Daoy (cell line): ENCODE measurements around the gene RBM19. TPM values are rescaled to one million over a fixed set of nuclear protein-coding genes. Genes with fewer than 3 reads are reported as not detected.

Source experiments
- DNase-seq: peaks from one replicate; pipeline ENCODE4 v3.0.0-alpha.2; 2015; ENCODE audit warnings: low read depth
- total RNA-seq: library from RNA; depleted of rRNA; stranded (reverse); fragments of >200 nt; shearing (Covaris generic); gene quantifications from 2 replicates; pipeline ENCODE4 v1.2.3, GENCODE V29; 2014

The RBM19 gene
- total RNA-seq, 1 experiment from 2014 or later: 26.3 TPM

DNA sequence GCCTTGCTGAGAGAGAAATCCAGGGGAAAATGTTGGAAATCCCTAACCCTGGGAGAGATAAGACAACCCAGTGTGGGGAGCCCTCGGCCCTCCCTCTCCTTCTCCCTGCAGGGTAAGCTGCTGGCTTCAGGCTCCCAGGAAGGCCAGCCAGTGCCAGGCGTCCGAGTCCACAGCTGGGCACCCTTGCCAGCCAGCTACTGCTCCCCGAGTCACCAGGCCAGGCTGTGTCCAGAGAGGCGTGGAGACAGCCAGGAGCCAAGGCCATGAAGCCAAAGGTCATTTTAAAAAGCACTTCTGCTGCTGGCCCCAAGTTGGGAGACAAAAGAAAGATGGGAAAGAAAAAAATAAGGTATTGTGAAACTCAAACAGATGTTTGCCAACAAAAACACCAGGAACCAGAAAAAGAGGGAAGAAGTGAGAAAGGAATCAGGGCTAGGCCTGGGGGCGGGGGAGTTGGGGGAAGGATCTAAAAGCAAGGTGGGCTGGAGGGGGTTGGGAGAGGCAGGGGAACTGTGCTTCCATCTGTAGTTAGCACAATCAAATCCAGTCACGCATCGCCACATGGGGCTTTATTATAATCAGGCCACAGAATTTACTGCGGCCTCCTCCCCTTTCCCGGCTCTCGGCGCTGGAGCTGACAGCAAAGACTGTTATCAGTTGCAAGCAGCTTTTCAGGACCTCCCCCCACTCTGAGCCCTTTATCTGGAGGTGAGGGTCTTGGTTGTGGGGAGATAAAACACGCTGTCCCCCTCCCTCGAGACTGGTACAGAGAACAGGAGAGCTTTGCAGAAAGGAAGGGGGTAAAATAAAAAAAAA lies 33.5 kb downstream of the RBM19 start:
- no peak for DNase-seq

DNA sequence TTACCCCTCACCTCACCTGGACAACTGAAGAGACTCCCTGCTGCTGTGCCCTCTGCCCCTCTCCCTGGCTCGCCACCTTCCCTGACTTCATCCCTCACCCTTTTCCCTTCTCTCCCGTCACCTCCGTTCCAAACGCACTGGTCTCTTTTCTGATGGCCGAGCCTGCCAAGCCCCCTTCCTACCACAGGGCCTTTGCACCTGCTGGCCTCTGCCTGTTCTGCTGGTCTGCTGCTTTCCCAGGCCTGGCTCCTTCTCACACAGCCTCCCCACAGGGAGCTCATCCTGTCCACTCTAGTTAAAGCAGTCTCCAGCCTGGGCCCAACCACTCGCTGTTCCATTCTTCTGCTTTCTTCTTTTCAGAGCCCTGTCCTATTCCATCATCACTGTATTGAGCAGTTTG lies 34.6 kb downstream of the RBM19 start:
- no peak for DNase-seq

- DNase-seq: no peak
These were observed 35.9 kb downstream of the RBM19 start for GRCh38 chr12:113930249-113930648.

DNA sequence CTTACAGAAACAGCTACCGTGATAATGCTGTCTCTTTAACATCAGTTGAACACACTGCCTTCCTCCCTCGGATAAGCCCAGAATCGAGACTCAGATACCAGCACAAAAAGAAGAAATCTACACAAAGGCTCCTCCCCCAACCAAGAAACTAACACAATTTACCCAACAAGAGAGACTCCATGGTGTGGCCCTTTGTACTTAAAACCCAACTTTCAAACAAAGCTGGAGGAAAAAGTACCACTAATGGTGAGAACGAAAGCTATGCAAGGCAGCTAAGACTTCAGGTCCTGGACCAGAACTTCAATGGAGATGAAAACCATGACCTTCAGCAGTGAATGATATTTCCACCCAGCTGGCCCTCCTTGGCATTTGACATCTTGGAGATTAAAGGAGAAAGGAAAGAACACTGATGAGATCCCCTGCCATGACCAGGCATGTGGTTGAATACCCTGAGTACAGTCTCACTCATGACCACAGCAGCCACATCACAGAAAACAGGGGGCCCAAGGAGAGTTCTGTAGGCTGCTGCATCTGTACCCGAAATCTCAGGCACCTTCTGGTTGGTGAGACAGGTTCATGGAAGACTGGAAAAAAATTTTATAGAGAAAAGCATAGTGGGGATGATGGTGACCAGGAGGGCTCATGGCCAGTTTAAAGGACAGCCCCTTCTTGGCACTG lies 36.7 kb downstream of the RBM19 start:
- DNase-seq: no peak

DNA sequence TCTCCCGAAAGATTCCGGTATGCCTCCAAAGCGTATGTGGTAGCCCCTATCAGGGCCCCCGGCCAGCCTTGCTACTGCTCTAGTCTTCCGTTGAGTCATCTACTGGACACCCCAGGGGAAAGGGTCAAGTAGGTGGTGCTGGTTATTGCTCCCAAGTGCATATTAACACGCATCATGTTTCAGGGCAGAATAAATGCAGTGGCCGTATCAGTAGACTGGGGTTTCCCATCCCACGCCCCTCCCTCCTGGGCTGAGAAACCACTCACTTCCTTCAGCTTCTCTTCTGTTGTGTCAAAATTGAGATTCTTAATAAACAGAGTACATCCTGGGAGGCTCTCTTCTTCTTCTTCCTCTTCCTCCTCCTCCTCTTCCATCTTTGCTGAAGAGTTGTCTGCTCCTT lies 39.3 kb downstream of the RBM19 start:
- no peak for DNase-seq

DNA sequence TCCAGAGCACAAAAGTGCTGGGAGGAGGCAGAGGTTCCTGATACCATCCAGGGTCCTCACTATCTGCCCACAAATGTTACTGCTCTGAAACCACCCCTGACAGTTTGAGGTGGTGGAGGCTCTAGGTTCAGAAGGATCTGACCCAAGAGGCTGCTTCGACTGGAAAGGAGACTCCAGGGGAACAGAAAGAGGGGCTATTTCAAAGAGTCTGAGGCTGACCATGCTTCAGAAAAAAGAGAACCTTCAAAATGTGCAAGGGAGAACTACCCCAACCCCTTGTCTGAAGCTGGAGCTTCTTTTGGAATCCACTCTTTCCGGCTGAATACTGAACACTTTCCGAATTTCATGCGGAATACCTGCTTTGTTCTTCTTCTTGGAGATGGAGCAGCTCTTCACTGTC lies 41.8 kb downstream of the RBM19 start:
- no peak for DNase-seq

GRCh38 chr12:113923251-113923650 lies 42.9 kb downstream of the RBM19 start:
- DNase-seq: no peak

DNA sequence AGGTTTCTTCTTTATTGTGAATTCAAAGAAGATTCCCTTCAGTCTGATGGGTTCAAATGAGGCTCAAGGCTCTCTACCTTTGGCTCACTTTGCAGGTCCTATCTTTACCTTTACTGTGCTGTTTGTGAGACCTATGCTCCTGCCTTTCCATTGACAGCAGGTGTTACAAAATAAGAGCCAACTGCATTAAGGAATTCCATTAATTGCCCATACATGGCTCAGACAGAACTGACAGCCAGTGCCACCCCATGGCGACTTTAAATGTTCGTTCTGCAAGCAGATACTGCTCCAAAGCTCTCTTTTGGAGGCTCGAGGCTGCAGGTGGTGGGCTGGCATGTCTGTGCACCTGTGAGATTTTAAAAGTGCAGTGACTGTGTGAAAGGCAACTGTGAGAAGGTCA lies 44.7 kb downstream of the RBM19 start:
- DNase-seq: no peak

DNA sequence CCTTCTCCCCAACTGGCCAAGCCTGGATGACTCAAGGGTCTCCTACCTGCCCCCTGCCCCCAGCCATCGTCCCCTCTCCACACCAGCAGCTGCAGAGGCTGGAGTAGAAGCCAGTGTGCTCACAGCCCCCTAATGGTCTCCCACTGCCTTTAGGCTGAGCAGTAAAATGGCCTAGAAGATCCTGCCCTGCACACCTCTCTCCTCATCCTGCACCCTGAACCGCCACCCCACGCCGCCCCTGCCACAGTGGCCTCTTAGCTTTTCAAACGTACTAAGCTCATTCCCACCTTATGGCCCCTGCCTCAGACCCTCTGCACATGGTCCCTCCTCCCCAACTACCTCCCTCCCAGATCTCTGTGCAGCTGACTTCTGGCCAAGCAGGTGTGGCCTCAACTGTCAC lies 46.3 kb downstream of the RBM19 start:
- no peak for DNase-seq

DNA sequence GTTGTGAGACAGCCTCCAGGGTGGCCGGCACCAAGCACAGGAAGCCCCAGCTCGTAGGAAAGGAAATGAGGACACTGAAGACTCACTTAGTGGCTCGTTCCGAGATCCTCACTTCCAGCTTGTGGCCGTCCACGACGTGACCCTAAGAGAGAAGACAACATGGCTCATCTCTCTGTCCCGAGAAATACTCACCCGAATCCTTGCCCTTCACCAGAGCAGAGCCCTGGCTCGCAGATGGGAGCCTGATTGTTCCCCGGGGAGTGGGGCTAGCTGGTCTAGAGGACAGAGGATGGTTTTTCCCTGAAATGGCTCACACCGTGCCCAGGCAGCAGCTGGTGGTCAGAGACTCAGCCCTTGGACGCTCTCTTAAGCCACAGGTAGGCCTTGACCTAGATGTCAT lies 47.8 kb downstream of the RBM19 start:
- no peak for DNase-seq

GRCh38 chr12:113917393-113917792 lies 48.7 kb downstream of the RBM19 start:
- no peak for DNase-seq

DNA sequence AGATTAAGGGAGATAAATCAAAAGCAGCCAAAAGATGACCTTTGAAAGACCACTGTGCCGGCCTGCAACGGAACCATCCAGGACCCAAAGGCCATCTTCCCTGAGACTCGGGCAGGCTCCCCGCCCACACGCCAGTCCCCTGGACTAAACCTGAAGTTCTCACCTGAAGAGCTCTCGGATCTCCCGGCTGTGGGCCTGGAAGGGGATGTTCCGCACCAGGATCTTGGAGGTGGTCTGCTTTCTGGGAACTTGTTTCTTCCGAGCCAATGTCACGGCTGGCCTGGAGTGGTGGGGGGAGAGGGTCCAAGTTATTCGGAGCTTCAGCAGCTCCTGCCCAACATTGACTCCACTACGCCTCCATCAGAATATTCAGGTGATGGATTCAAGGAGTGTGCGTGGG lies 51.3 kb downstream of the RBM19 start:
- DNase-seq: no peak

GRCh38 chr12:113914176-113914575 lies 51.9 kb downstream of the RBM19 start:
- DNase-seq: no peak

DNA sequence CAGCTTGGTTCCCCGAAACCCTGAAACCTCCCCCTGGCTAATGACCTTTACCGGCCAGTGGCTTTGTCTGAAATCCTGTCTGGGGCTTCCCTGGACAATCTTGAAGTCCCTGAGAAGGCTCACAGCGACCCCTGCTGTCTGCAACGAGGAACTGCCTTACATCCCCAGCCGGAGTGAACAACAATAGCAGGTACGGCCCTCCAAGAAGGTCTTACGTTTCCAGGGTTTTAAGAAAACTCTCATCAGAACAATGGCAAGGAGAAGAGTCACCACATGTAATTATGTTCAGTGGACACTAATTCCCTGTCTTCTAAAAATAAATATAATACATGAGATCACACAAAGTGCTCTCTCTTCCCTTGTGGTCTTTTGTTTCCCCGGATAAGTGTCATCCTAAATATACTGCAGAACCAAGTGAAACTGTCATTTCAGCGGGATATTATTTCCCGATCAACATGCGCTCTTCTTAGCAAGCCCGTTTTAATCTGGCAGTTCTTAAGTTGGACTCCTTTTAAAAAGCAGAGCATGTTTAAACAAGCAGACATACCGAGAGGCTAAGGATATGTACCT lies 53.3 kb downstream of the RBM19 start:
- peak; percentile 68 for DNase-seq

DNA sequence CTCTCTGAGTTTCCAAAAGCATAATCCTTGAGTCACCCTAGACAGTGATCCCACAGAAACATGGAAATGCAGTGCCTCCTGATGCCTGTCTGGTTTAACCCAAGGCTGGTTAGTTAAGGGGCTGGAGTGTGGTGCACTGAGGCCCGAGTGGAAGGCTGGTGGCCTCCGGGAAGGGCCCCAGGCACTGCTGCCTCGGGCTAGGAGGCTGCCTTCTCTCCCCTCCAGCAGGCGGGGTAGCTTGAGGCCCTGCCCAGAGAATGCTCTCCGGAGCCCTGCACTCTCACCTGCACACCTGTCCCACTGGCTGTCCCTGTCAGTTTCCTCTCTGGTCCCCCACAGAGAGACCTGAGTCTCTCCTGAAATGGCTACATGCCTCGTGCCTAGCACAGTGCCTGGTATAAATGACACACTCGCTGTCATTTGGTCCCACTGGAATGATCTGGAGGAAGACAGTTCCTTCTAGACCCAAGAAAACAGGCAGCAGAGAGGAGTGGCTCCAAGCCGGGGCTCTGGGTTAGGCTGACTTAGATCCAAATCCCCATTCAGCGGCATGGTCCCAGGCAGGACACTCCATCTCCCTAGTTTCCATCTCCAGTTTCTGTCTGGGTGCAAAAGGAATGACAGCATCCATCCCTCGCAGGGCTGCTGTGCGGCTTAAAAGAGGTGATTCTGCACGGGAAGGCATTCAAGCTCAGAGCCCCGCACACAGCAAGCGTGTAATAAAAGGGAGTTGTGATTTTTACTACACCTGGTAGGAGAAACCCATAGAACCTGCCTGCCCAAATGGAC lies 54.0 kb downstream of the RBM19 start:
- DNase-seq: no peak

DNA sequence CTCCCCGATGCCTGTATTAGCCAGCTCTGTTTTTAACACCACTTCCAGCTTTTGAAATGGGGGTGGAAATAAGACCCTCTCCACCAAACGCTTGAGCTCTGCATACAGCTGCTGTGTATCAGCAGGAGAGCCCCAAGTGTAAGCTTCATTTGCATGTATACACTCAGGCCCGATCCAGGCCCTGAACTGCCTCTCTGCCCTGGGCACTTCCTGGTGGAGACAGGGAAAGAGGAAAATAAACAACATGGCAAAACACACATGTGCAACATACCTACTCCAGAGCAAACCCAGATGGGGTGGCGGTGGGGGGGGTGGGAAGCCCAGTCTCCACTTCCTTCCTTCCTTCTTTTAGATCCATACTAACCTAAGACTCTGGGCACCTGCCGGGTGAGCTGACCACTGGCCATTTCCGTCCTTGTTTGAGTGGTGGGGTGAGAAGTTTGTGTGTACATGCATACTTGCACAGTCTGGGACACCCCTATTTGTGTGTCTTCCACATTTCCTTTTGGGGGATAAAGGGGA lies 55.3 kb downstream of the RBM19 start:
- no peak for DNase-seq

GRCh38 chr12:113909776-113910420 lies 56.2 kb downstream of the RBM19 start:
- no peak for DNase-seq

GRCh38 chr12:113908584-113909100 lies 57.5 kb downstream of the RBM19 start:
- DNase-seq: no peak

DNA sequence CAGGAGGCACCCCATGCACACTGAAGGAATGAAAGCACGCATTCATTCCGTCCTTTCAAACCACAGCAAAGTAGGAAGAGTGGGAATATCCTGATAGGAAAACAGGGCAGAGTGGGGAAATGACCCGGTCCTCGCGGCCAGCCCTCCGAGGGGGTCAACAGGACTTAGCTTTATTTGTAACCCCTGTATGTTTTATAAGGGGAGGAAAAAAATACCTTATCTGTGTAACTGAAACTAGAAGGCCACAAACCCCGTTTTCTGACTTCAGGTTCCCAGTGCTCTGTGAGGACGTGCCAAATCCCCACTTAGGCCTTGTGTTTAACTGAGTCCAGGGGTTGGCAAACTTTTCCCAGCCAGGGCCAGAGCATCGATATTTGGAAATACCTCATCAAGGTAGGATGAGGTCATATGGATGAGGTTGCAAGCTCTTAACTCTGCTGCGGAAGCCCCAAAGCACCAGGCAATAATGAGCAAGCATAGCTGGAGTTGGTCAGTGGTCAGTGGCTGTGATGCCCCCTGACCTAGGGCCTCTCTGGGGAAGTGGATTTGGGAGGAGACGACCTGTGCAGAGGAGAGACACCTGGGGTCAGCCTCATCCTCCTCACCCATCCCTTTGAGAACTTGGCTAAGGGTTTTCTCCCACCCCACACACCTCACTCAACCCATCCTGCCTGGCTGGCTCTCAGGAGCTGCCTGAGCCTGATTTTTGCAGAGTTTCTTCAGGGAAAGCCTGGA lies 58.5 kb downstream of the RBM19 start:
- DNase-seq: no peak

DNA sequence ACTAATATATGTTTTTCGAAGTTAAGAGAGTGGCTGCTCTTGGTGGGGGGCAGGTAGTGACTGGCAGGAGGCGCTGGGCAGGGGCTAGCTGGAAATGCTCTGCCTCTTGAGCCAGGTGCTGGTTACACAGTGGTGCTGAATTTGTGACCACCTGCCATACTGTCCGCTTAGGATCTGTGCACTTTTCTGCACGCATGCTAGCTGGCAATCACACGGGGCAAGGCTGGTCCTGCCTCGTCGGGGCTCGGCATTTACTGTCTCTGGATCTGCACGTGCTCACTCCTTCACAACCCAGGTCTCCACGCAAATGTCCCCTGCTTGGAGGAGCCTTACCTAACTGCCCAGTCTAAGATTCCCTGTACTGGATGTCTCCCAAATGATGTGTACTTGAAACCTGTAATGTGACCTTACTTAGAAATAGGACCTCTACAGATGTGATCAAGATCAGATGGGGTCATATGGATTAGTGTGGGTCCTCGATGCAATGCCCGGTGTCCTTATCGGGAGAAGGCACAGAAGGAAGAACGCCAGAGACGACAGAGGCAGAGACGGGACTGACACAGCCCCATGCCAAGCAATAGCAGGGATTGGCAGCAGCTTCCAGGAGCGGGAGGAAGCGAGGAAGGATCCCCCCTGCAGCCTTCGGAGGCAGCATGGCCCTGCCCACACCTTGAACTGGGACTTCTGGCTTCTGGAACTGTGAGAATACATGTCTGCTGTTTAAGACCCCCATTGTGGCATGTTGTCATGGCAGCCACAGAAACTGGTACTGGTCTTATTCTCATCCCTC lies 59.5 kb downstream of the RBM19 start:
- DNase-seq: no peak
